GM12892 (cell line): ENCODE measurements around the gene KIAA1755.

Source experiments
- POLR2A ChIP-seq: IDR thresholded peaks from 2 replicates; pipeline ENCODE4 v1.6.1; 2011; ENCODE audit warnings: low read depth, low read length, control low read depth
- POLR2AphosphoS5 ChIP-seq: IDR thresholded peaks from 2 replicates; pipeline ENCODE4 v1.6.1; 2011; ENCODE audit warnings: low read depth, low read length, control low read depth
- TAF1 ChIP-seq: IDR thresholded peaks from 2 replicates; pipeline ENCODE4 v1.6.1; 2011; ENCODE audit warnings: low read depth, mild to moderate bottlenecking, control low read depth, low read length, borderline replicate concordance

DNA sequence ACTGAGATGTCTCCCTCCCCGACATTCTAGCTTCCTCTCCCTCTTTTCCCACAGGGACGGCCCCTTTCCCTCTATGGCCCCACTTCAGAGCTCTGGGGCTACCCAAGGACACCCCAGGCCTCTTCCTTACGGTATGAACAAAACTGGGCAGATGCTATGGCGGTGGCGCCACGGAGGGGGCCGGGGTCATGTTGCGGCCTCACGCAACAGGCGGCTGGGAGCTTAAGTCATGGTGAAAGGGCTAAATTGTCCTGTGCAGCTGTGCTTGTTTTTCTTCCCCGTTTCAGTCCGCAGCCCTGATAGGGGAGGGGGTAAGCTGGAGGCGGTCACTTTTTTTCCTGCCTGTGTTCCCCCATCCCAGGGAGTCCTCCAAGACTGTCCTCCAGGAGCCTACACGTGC, 17.6 kb upstream of the KIAA1755 start:
- TF ChIP-seq POLR2A = no peak
- TF ChIP-seq POLR2AphosphoS5 = no peak
- no peak for TF ChIP-seq TAF1
